H1 (cell line): ENCODE measurements around the gene RASEF. TPM values are rescaled to one million over a fixed set of nuclear protein-coding genes. Genes with fewer than 3 reads are reported as not detected.

Experiments used
- ASH2L ChIP-seq: fragments of 200-600, 300-600 bp; sonication (generic); IDR thresholded peaks from one replicate; pipeline ENCODE4 v1.7.1; 2017; ENCODE audit warnings: low read length
- BCL11A ChIP-seq, 2 experiments: IDR thresholded peaks; one replicate each; pipeline ENCODE4 v1.6.1; 2011; ENCODE audit warnings: low read depth in 2 of 2, low read length in 2 of 2, mild to moderate bottlenecking in 2 of 2
- CBX5 ChIP-seq: fragments of 300-800, 300-1000 bp; sonication (generic); IDR thresholded peaks from 2 replicates; pipeline ENCODE4 v1.7.1; 2016; ENCODE audit warnings: antibody characterized with exemption, low read length, low read depth
- CBX8 ChIP-seq: fragments of 300-800, 300-1000 bp; sonication (generic); IDR thresholded peaks from 2 replicates; pipeline ENCODE4 v1.7.1; 2016; ENCODE audit warnings: low read depth, low read length, borderline replicate concordance
- CHD1 ChIP-seq: IDR thresholded peaks from 2 replicates; pipeline ENCODE4 v1.6.1; 2012; ENCODE audit warnings: low read depth, low read length, improper control_type of control experiment
- FOSL1 ChIP-seq: IDR thresholded peaks from 2 replicates; pipeline ENCODE4 v1.6.1; 2011; ENCODE audit warnings: mild to moderate bottlenecking, low read depth, low read length, moderate library complexity; ENCODE audit not compliant: insufficient read depth
- GTF2F1 ChIP-seq: IDR thresholded peaks from 2 replicates; pipeline ENCODE4 v1.6.1; 2012; ENCODE audit warnings: low read depth, low read length, improper control_type of control experiment, borderline replicate concordance
- KDM5A ChIP-seq: fragments of 200-600 bp; IDR thresholded peaks from 2 replicates; pipeline ENCODE4 v1.7.1; 2012; ENCODE audit warnings: mild to moderate bottlenecking, low read length, inconsistent platforms, mixed read lengths
- POU5F1 ChIP-seq: IDR thresholded peaks from 2 replicates; pipeline ENCODE4 v1.6.1; 2011; ENCODE audit warnings: low read depth, mild to moderate bottlenecking, low read length, moderate library complexity
- SP1 ChIP-seq: IDR thresholded peaks from 2 replicates; pipeline ENCODE4 v1.6.1; 2011; ENCODE audit warnings: low read depth, low read length
- ZNF274 ChIP-seq: IDR thresholded peaks from 2 replicates; pipeline ENCODE4 v1.7.0; 2012; ENCODE audit warnings: low read length, borderline replicate concordance; ENCODE audit errors: extremely low read depth
- polyA plus RNA-seq, 7 experiments: library from polyadenylated mRNA; depleted of rRNA in 3 of 7; stranded (reverse) in 5 of 7; unstranded in 2 of 7; fragments of >200 nt in 5 of 7; fragments of 200-250 nt in 2 of 7; gene quantifications; 1 replicate in 5 of 7; 2 replicates in 1 of 7; 4 replicates in 1 of 7; pipeline versions ENCODE4 v1.2.1 to v1.2.3, GENCODE V29; 2011 to 2013; ENCODE audit warnings: missing spikeins in 2 of 7, mixed read lengths in 2 of 7
- total RNA-seq: library from RNA; stranded (reverse); fragmentation: NEBNext Ultra II Directional; extraction: Animal tissue kit (Norgen Biotek cat#: 25700); gene quantifications from 2 replicates; pipeline ENCODE4 v1.2.1, GENCODE V29; 2021
- TF ChIP-seq, protein P1 (sequence below): fragments of 300-600 bp; sonication (generic); IDR thresholded peaks from 2 replicates; pipeline ENCODE4 v1.7.1; 2012; ENCODE audit warnings: low read length, moderate library complexity, mild to moderate bottlenecking, inconsistent platforms; ENCODE audit not compliant: insufficient replicate concordance
- TF ChIP-seq, protein P2 (sequence below): IDR thresholded peaks from 2 replicates; pipeline ENCODE4 v1.6.1; 2012; ENCODE audit warnings: inconsistent platforms

The RASEF gene
- total and polyA plus RNA-seq, 2 of the 8 experiments (the other 6 are each of a cell fraction or from before 2014, with no cell fraction given) = 1.1 to 4.6 TPM

DNA sequence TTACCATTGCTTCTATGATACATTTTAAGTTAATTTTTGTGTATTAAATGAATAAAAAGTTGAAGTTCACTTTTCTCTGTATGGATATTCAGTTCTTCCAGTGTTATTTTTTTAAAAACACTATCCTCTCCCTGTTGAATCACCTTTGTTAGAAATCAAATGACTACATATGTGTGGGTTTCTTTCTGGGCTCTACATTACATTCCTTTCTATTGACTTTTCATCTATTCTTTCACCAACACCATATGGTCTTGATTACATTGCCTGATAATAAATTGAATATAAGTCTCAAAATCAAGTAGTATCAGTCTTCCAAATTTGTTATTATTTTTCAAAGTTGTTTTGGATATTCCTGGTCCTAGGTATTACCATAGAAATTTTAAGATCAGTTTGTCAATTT lies 7.3 kb upstream of the RASEF start (continued):
- TF ChIP-seq, protein P1, sequence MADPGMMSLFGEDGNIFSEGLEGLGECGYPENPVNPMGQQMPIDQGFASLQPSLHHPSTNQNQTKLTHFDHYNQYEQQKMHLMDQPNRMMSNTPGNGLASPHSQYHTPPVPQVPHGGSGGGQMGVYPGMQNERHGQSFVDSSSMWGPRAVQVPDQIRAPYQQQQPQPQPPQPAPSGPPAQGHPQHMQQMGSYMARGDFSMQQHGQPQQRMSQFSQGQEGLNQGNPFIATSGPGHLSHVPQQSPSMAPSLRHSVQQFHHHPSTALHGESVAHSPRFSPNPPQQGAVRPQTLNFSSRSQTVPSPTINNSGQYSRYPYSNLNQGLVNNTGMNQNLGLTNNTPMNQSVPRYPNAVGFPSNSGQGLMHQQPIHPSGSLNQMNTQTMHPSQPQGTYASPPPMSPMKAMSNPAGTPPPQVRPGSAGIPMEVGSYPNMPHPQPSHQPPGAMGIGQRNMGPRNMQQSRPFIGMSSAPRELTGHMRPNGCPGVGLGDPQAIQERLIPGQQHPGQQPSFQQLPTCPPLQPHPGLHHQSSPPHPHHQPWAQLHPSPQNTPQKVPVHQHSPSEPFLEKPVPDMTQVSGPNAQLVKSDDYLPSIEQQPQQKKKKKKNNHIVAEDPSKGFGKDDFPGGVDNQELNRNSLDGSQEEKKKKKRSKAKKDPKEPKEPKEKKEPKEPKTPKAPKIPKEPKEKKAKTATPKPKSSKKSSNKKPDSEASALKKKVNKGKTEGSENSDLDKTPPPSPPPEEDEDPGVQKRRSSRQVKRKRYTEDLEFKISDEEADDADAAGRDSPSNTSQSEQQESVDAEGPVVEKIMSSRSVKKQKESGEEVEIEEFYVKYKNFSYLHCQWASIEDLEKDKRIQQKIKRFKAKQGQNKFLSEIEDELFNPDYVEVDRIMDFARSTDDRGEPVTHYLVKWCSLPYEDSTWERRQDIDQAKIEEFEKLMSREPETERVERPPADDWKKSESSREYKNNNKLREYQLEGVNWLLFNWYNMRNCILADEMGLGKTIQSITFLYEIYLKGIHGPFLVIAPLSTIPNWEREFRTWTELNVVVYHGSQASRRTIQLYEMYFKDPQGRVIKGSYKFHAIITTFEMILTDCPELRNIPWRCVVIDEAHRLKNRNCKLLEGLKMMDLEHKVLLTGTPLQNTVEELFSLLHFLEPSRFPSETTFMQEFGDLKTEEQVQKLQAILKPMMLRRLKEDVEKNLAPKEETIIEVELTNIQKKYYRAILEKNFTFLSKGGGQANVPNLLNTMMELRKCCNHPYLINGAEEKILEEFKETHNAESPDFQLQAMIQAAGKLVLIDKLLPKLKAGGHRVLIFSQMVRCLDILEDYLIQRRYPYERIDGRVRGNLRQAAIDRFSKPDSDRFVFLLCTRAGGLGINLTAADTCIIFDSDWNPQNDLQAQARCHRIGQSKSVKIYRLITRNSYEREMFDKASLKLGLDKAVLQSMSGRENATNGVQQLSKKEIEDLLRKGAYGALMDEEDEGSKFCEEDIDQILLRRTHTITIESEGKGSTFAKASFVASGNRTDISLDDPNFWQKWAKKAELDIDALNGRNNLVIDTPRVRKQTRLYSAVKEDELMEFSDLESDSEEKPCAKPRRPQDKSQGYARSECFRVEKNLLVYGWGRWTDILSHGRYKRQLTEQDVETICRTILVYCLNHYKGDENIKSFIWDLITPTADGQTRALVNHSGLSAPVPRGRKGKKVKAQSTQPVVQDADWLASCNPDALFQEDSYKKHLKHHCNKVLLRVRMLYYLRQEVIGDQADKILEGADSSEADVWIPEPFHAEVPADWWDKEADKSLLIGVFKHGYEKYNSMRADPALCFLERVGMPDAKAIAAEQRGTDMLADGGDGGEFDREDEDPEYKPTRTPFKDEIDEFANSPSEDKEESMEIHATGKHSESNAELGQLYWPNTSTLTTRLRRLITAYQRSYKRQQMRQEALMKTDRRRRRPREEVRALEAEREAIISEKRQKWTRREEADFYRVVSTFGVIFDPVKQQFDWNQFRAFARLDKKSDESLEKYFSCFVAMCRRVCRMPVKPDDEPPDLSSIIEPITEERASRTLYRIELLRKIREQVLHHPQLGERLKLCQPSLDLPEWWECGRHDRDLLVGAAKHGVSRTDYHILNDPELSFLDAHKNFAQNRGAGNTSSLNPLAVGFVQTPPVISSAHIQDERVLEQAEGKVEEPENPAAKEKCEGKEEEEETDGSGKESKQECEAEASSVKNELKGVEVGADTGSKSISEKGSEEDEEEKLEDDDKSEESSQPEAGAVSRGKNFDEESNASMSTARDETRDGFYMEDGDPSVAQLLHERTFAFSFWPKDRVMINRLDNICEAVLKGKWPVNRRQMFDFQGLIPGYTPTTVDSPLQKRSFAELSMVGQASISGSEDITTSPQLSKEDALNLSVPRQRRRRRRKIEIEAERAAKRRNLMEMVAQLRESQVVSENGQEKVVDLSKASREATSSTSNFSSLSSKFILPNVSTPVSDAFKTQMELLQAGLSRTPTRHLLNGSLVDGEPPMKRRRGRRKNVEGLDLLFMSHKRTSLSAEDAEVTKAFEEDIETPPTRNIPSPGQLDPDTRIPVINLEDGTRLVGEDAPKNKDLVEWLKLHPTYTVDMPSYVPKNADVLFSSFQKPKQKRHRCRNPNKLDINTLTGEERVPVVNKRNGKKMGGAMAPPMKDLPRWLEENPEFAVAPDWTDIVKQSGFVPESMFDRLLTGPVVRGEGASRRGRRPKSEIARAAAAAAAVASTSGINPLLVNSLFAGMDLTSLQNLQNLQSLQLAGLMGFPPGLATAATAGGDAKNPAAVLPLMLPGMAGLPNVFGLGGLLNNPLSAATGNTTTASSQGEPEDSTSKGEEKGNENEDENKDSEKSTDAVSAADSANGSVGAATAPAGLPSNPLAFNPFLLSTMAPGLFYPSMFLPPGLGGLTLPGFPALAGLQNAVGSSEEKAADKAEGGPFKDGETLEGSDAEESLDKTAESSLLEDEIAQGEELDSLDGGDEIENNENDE = no peak
- TF ChIP-seq KDM5A (no peak), GTF2F1 (no peak), POU5F1 (no peak), ASH2L (no peak), SP1 (no peak), BCL11A (IDR thresholded peaks at IDR 0.05; ENCODE audit: low read depth in 2 of 2, low read length in 2 of 2) (no peak), CBX5 (no peak), ZNF274 (no peak), FOSL1 (no peak), CHD1 (no peak), CBX8 (no peak)
- TF ChIP-seq, protein P2, sequence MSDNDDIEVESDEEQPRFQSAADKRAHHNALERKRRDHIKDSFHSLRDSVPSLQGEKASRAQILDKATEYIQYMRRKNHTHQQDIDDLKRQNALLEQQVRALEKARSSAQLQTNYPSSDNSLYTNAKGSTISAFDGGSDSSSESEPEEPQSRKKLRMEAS = no peak
